HL-60 (cell line): ENCODE measurements around the gene LRRC19.

Experiments used
- DNase-seq, 2 experiments: peaks; one replicate each; pipeline ENCODE4 v3.0.0-alpha.2; 2010 to 2020; ENCODE audit warnings: low read depth in 1 of 2, low spot score in 1 of 2
- H3K27ac ChIP-seq: fragments of 250-450 bp; sonication (Bioruptor Pico); replicated peaks from 2 replicates; pipeline ENCODE4 v1.5.1; 2020; ENCODE audit warnings: mild to moderate bottlenecking, moderate library complexity
- H3K27me3 ChIP-seq: fragments of 250-450 bp; sonication (Bioruptor Pico); 2 replicates; pipeline ENCODE4 v1.5.1; 2021; ENCODE audit warnings: mild to moderate bottlenecking, moderate library complexity; ENCODE audit not compliant: insufficient read depth, poor library complexity, severe bottlenecking
- H3K4me3 ChIP-seq: replicated peaks from 2 replicates; pipeline ENCODE4 v1.5.1; 2011; ENCODE audit warnings: mild to moderate bottlenecking, control low read depth, low read length; ENCODE audit not compliant: insufficient read depth
- GABPA ChIP-seq: IDR thresholded peaks from 2 replicates; pipeline ENCODE4 v1.6.1; 2012; ENCODE audit warnings: low read depth
- POLR2AphosphoS5 ChIP-seq: IDR thresholded peaks from 2 replicates; pipeline ENCODE4 v1.6.1; 2012; ENCODE audit warnings: low read depth
- SPI1 ChIP-seq: IDR thresholded peaks from 2 replicates; pipeline ENCODE4 v1.6.1; 2012; ENCODE audit warnings: low read depth, mild to moderate bottlenecking, borderline replicate concordance
- TF ChIP-seq, protein P1 (sequence below): IDR thresholded peaks from 2 replicates; pipeline ENCODE4 v1.6.1; 2012; ENCODE audit warnings: low read depth; ENCODE audit not compliant: insufficient replicate concordance
- TF ChIP-seq, protein P2 (sequence below): IDR thresholded peaks from one replicate; pipeline ENCODE4 v1.5.1; 2011; ENCODE audit warnings: low read length, control low read depth, inconsistent platforms; ENCODE audit not compliant: insufficient read depth

The LRRC19 gene

DNA sequence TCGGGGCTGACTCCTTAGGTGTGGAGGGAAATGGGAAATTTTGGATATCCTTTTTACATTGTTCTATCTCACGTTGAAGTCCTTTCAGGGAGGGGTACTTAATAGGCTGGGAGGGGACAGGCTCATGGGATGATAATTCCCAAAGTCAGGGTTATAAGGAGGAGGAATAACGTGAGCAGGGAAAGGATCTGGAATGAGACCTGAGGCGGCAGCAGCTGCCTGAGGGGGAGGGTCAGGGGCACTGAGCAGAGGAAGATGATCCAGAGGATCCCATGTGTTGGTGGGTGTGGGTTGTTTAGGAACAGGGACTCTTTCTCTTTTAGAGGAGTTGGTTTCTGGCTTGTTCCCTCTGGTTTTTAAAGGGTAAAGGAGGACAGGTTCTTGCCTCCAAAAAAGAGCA lies 30.5 kb downstream of the LRRC19 start:
- Histone ChIP-seq H3K27me3 (no peaks in the 10 kb centered on the region), H3K27ac (no peak overlapping the region), H3K4me3 (no peak overlapping the region)
- TF ChIP-seq, protein P1, sequence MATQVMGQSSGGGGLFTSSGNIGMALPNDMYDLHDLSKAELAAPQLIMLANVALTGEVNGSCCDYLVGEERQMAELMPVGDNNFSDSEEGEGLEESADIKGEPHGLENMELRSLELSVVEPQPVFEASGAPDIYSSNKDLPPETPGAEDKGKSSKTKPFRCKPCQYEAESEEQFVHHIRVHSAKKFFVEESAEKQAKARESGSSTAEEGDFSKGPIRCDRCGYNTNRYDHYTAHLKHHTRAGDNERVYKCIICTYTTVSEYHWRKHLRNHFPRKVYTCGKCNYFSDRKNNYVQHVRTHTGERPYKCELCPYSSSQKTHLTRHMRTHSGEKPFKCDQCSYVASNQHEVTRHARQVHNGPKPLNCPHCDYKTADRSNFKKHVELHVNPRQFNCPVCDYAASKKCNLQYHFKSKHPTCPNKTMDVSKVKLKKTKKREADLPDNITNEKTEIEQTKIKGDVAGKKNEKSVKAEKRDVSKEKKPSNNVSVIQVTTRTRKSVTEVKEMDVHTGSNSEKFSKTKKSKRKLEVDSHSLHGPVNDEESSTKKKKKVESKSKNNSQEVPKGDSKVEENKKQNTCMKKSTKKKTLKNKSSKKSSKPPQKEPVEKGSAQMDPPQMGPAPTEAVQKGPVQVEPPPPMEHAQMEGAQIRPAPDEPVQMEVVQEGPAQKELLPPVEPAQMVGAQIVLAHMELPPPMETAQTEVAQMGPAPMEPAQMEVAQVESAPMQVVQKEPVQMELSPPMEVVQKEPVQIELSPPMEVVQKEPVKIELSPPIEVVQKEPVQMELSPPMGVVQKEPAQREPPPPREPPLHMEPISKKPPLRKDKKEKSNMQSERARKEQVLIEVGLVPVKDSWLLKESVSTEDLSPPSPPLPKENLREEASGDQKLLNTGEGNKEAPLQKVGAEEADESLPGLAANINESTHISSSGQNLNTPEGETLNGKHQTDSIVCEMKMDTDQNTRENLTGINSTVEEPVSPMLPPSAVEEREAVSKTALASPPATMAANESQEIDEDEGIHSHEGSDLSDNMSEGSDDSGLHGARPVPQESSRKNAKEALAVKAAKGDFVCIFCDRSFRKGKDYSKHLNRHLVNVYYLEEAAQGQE = no peak
- no peak for TF ChIP-seq POLR2AphosphoS5
- TF ChIP-seq GABPA = no peak
- TF ChIP-seq, protein P2, sequence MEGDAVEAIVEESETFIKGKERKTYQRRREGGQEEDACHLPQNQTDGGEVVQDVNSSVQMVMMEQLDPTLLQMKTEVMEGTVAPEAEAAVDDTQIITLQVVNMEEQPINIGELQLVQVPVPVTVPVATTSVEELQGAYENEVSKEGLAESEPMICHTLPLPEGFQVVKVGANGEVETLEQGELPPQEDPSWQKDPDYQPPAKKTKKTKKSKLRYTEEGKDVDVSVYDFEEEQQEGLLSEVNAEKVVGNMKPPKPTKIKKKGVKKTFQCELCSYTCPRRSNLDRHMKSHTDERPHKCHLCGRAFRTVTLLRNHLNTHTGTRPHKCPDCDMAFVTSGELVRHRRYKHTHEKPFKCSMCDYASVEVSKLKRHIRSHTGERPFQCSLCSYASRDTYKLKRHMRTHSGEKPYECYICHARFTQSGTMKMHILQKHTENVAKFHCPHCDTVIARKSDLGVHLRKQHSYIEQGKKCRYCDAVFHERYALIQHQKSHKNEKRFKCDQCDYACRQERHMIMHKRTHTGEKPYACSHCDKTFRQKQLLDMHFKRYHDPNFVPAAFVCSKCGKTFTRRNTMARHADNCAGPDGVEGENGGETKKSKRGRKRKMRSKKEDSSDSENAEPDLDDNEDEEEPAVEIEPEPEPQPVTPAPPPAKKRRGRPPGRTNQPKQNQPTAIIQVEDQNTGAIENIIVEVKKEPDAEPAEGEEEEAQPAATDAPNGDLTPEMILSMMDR = no peak
- no peak for TF ChIP-seq SPI1
- DNase-seq = no peak

DNA sequence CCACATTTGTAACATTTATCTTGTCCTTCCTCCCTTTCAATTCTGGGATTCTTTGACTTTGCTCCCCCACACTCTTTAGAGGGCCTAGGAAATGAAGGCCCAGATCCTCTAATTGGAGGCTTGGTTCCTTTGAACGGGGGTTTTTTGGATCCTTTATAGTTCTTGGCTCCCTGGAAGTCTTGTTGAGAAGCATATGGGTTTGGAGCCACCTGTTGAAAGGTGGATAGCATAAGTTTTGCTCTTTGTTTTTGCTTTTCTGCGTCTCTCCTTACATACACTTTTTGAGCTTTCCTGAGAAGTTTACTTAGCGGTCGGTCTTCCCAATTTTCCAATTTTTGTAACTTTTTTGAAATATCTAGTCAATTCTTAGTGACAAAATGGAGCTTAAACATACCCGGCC lies 31.5 kb downstream of the LRRC19 start:
- H3K27ac ChIP-seq = no peak overlapping the region
- H3K4me3 ChIP-seq = no peak overlapping the region
- no peak for DNase-seq
- no peak for TF ChIP-seq SPI1
- no peak for TF ChIP-seq POLR2AphosphoS5
- TF ChIP-seq, protein P1 = no peak
- TF ChIP-seq, protein P2 = no peak
- TF ChIP-seq GABPA = no peak
- H3K27me3 ChIP-seq = no peaks in the 10 kb centered on the region

DNA sequence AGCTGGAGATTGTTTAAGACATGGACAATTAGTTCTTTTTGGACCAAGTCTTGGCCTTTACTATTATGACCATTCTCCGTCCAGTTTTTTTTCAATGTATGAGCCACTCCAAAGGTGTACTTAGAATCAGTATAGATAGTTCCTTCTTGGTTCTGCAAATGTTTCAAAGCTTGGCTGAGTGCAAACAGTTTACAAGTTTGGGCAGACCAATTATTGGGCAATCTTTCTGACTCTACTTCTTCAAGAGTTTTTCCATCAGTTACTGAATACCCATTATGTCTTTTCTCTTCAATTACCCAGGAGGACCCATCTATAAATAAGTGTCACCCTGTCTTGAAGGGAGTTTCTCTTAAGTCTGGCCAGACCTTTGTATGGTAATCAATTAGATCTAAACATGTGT lies 33.8 kb downstream of the LRRC19 start:
- no peak for DNase-seq
- no peak overlapping the region for H3K27ac ChIP-seq
- TF ChIP-seq POLR2AphosphoS5 (no peak), SPI1 (no peak), GABPA (no peak)
- TF ChIP-seq, protein P1 = no peak
- TF ChIP-seq, protein P2 = no peak
- H3K4me3 ChIP-seq = no peak overlapping the region
- H3K27me3 ChIP-seq = no peaks in the 10 kb centered on the region
